Head of caudate nucleus (tissue), 42 donors: ENCODE results near the gene ASAP3.

ENCODE experiments used
- DNase-seq, 42 donors: peaks; one replicate each; pipeline versions ENCODE4 v3.0.0 to v3.0.0-alpha.2; 2020 to 2021; ENCODE audit warnings: mixed read lengths in 7 of 42
- intact Hi-C: fragments of 100-400 bp; cut with DNase I; formaldehyde crosslinking; loops from one replicate; pipeline ENCODE4 v1.15.0; 2022

ASAP3 gene

GRCh38 chr1:23433122-23433521 is 50.9 kb downstream of the ASAP3 start:
- DNase-seq: no peak
- intact Hi-C loops: no loop called here

GRCh38 chr1:23431431-23431830 is 52.5 kb downstream of the ASAP3 start:
- intact Hi-C loops: no loop called here
- DNase-seq: no peak

GRCh38 chr1:23430803-23431202 is 53.2 kb downstream of the ASAP3 start:
- intact Hi-C loops: no loop called here

GRCh38 chr1:23428136-23428905 is 55.7 kb downstream of the ASAP3 start:
- intact Hi-C loops: no loop called here
- no peak for DNase-seq

More at GRCh38 chr1:23430803-23431202, 53.2 kb downstream of the ASAP3 start:
- DNase-seq: no peak

GRCh38 chr1:23427550-23427949 is 56.4 kb downstream of the ASAP3 start:
- intact Hi-C loops: no loop called here
- no peak for DNase-seq

GRCh38 chr1:23426828-23427227 is 57.2 kb downstream of the ASAP3 start:
- DNase-seq: no peak
- intact Hi-C loops: no loop called here

GRCh38 chr1:23425193-23425494 is 58.8 kb downstream of the ASAP3 start:
- intact Hi-C loops: no loop called here
- no peak for DNase-seq

- DNase-seq: peak in 5 of 42 donors; percentile 12 to 35 (median 14)
- intact Hi-C loops: no loop called here
Measured at GRCh38 chr1:23424293-23425192, 59.4 kb downstream of the ASAP3 start, which contains the start of gene TCEA3. TSS of gene TCEA3 (minus strand) at chr1:23424748. CDS start at chr1:23424633, 115 bp downstream.

GRCh38 chr1:23423415-23424292 is 60.3 kb downstream of the ASAP3 start:
- DNase-seq: no peak
- intact Hi-C loops: no loop called here

- intact Hi-C loops: no loop called here
- DNase-seq: peak in 13 of 42 donors; percentile 16 to 53 (median 28)
Measured at GRCh38 chr1:23422941-23423340, 61.0 kb downstream of the ASAP3 start.

- intact Hi-C loops: no loop called here
- DNase-seq: peak in 4 of 42 donors; percentile 12 to 29 (median 18)
Measured at GRCh38 chr1:23422241-23422877, 61.6 kb downstream of the ASAP3 start.

- intact Hi-C loops: no loop called here
- DNase-seq: peak in 5 of 42 donors; percentile 22 to 59 (median 24)
Measured at GRCh38 chr1:23421753-23422240, 62.2 kb downstream of the ASAP3 start.

- DNase-seq: no peak
- intact Hi-C loops: no loop called here
Measured at GRCh38 chr1:23421343-23421742, 62.6 kb downstream of the ASAP3 start.

GRCh38 chr1:23420778-23421177 is 63.2 kb downstream of the ASAP3 start:
- DNase-seq: no peak
- intact Hi-C loops: no loop called here

GRCh38 chr1:23419180-23419579 is 64.8 kb downstream of the ASAP3 start:
- no peak for DNase-seq
- intact Hi-C loops: no loop called here

- intact Hi-C loops: no loop called here
- no peak for DNase-seq
Measured at GRCh38 chr1:23417570-23417969, 66.4 kb downstream of the ASAP3 start.

GRCh38 chr1:23416964-23417363 is 67.0 kb downstream of the ASAP3 start:
- intact Hi-C loops: no loop called here

GRCh38 chr1:23408797-23409290 is 75.1 kb downstream of the ASAP3 start:
- intact Hi-C loops: no loop called here

More at GRCh38 chr1:23416964-23417363, 67.0 kb downstream of the ASAP3 start:
- DNase-seq: no peak

More at GRCh38 chr1:23408797-23409290, 75.1 kb downstream of the ASAP3 start:
- DNase-seq: no peak
